Cardiac muscle cell (in vitro differentiated cells and primary cell): ENCODE results near the gene FOSL1. TPM values are rescaled to one million over a fixed set of nuclear protein-coding genes. Genes with fewer than 3 reads are reported as not detected.

Experiments
- DNase-seq, 2 donors: peaks; one replicate each; pipeline versions ENCODE4 v3.0.0 to v3.0.0-alpha.2; 2010 to 2017; ENCODE audit warnings: low read depth in 1 of 2, low spot score in 1 of 2
- H3K27ac ChIP-seq: fragments of 200-600 bp; sonication (generic); 2 replicates; pipeline ENCODE4 v1.5.1; 2016
- H3K27me3 ChIP-seq: fragments of 200-600 bp; sonication (generic); 2 replicates; pipeline ENCODE4 v1.6.0; 2016; ENCODE audit warnings: control low read depth
- H3K36me3 ChIP-seq: fragments of 200-600 bp; sonication (generic); 2 replicates; pipeline ENCODE4 v1.5.1; 2016; ENCODE audit warnings: control low read depth
- H3K4me1 ChIP-seq: fragments of 200-600 bp; sonication (generic); 2 replicates; pipeline ENCODE4 v1.8.1; 2017; ENCODE audit warnings: low read depth, mild to moderate bottlenecking, mixed run types
- H3K4me3 ChIP-seq: fragments of 200-600 bp; sonication (generic); 2 replicates; pipeline ENCODE4 v1.5.1; 2016; ENCODE audit warnings: mild to moderate bottlenecking
- H3K9me3 ChIP-seq: fragments of 200-600 bp; sonication (generic); 2 replicates; pipeline ENCODE4 v1.5.1; 2017; ENCODE audit warnings: low read depth, mild to moderate bottlenecking, control low read depth
- polyA plus RNA-seq: library from polyadenylated mRNA; unstranded; fragments of >200 nt; fragmentation: Nextera tagmentation; extraction: Ambion mirVana; gene quantifications from 2 replicates; pipeline ENCODE4 v1.2.1, GENCODE V29; 2016
- total RNA-seq: library from RNA; depleted of rRNA; stranded (reverse); fragments of >200 nt; gene quantifications from 2 replicates; pipeline ENCODE4 v1.2.3, GENCODE V29; 2016
- TF ChIP-seq, protein P1 (sequence below): IDR thresholded peaks from 2 replicates; pipeline ENCODE4 v1.5.1; 2012; ENCODE audit warnings: low read depth, mild to moderate bottlenecking, low read length

Gene FOSL1
- total and polyA plus RNA-seq, 2 experiments from 2014 or later, result 0.21 to 0.60 TPM

DNA sequence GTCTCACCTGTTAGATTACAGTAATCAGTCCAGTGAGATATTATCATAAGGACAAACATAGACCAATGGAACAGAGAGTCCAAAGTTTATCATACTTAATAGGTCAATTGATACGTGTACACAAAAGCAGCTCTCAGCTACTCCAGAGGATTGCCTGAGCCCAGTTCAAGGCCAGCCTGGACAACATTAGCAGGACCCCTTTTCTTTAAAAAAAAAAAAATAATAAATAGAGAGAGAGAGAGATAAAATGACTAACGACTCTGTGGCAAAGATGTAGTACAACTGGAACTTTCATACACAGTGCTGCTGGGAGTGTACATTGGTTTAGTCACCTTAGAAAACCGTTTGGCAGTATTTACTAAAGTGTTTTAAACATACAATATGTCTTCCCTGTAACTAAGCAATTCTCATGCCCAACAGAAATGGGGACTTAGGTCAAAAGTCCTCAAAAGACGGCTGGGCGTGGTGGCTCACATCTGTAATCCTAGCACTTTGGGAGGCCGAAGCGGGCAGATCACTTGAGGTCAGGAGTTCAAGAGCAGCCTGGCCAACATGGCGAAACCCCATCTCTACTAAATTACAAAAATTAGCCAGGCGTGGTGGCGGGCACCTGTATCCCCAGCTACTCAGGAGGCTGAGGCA is 55.8 kb downstream of the FOSL1 start:
- no peaks in the 10 kb centered on the region for H3K27me3 ChIP-seq
- no peaks in the 10 kb centered on the region for H3K4me1 ChIP-seq
- DNase-seq, result no peak
- no peak overlapping the region for H3K4me3 ChIP-seq
- H3K9me3 ChIP-seq, result no peaks in the 10 kb centered on the region
- TF ChIP-seq, protein P1, sequence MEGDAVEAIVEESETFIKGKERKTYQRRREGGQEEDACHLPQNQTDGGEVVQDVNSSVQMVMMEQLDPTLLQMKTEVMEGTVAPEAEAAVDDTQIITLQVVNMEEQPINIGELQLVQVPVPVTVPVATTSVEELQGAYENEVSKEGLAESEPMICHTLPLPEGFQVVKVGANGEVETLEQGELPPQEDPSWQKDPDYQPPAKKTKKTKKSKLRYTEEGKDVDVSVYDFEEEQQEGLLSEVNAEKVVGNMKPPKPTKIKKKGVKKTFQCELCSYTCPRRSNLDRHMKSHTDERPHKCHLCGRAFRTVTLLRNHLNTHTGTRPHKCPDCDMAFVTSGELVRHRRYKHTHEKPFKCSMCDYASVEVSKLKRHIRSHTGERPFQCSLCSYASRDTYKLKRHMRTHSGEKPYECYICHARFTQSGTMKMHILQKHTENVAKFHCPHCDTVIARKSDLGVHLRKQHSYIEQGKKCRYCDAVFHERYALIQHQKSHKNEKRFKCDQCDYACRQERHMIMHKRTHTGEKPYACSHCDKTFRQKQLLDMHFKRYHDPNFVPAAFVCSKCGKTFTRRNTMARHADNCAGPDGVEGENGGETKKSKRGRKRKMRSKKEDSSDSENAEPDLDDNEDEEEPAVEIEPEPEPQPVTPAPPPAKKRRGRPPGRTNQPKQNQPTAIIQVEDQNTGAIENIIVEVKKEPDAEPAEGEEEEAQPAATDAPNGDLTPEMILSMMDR, result no peak
- no peaks in the 10 kb centered on the region for H3K36me3 ChIP-seq
- no peak overlapping the region for H3K27ac ChIP-seq

DNA sequence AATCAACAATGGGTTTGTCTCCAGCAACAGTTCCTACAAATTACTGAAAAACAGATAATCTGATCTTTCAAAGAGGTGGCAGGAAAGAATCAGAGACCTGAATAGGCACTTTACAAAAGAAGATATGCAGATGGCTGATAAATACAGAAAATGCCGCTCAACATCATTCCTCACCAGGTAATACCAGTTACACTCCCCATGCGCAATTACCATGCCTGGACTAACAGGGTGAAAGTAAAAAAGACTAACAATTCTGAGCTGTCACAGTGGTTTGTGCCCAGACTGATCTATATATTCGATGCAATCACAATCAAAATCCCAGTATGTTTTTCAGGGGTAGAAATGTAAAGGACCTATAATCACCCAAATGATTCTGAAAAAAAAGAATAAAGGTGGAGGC is 56.4 kb downstream of the FOSL1 start:
- Histone ChIP-seq H3K4me3 (no peak overlapping the region), H3K9me3 (no peaks in the 10 kb centered on the region), H3K36me3 (no peaks in the 10 kb centered on the region), H3K27me3 (no peaks in the 10 kb centered on the region), H3K4me1 (no peaks in the 10 kb centered on the region), H3K27ac (no peak overlapping the region)
- TF ChIP-seq, protein P1, result no peak
- DNase-seq, result no peak

DNA sequence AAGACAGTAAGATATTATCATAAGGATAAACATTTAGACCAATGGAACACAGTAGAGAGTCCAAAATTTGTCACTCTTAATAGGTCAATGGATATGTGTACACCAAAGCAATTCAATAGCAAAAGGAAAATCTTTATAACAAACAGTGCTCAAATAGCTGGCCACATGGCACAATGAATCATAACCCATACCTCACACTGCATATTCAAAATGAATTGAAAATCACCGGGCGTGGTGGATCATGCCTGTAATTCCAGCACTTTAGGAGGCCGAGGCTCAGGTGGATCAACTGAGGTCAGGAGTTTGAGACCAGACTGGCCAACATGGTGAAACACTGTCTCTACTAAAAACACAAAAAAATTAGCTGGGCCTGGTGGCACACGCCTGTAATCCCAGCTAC is 58.0 kb downstream of the FOSL1 start:
- no peaks in the 10 kb centered on the region for H3K36me3 ChIP-seq
- no peaks in the 10 kb centered on the region for H3K4me1 ChIP-seq
- no peak overlapping the region for H3K27ac ChIP-seq
- TF ChIP-seq, protein P1, result no peak
- H3K27me3 ChIP-seq, result no peaks in the 10 kb centered on the region
- no peaks in the 10 kb centered on the region for H3K9me3 ChIP-seq
- no peak overlapping the region for H3K4me3 ChIP-seq
- no peak for DNase-seq

Other genes with a start within 250 kb of the FOSL1 start
- 39.8 and 51.9 TPM in 2 replicates for gene RELA, start 237.5 kb downstream of the FOSL1 start, total RNA-seq
- 46.2 and 46.5 TPM in 2 replicates for gene RELA, start 237.5 kb downstream of the FOSL1 start, polyA plus RNA-seq
- 51.2 and 51.4 TPM in 2 replicates for gene KAT5, start 188.1 kb downstream of the FOSL1 start, total RNA-seq
- 37.7 and 63.7 TPM in 2 replicates for gene KAT5, start 188.1 kb downstream of the FOSL1 start, polyA plus RNA-seq
- 83.7 and 108 TPM in 2 replicates for gene RNASEH2C, start 179.6 kb downstream of the FOSL1 start, total RNA-seq
- gene RNASEH2C, start 179.6 kb downstream of the FOSL1 start, polyA plus RNA-seq, result 71.5 and 84.4 TPM in 2 replicates
- gene AP5B1, start 119.4 kb downstream of the FOSL1 start, total RNA-seq, result 18.1 and 24.3 TPM in 2 replicates
- gene AP5B1, start 119.4 kb downstream of the FOSL1 start, polyA plus RNA-seq, result 13.6 and 18.0 TPM in 2 replicates
- gene OVOL1, start 113.3 kb downstream of the FOSL1 start, total RNA-seq, result 0.15 and 0.60 TPM in 2 replicates
- gene OVOL1, start 113.3 kb downstream of the FOSL1 start, polyA plus RNA-seq, result 0.35 TPM in 1 of 2 replicates, not detected in the other
- gene SNX32, start 66.4 kb downstream of the FOSL1 start, total RNA-seq, result 5.9 and 6.0 TPM in 2 replicates
- gene SNX32, start 66.4 kb downstream of the FOSL1 start, polyA plus RNA-seq, result 13.2 and 21.4 TPM in 2 replicates
- gene CFL1, start 42.2 kb downstream of the FOSL1 start, total RNA-seq, result 974 and 1,709 TPM in 2 replicates
- 1,641 and 2,660 TPM in 2 replicates for gene CFL1, start 42.2 kb downstream of the FOSL1 start, polyA plus RNA-seq
- gene MUS81, start 40.0 kb downstream of the FOSL1 start, total RNA-seq, result 74.3 and 88.9 TPM in 2 replicates
- gene MUS81, start 40.0 kb downstream of the FOSL1 start, polyA plus RNA-seq, result 80.3 and 82.7 TPM in 2 replicates
- gene EFEMP2, start 27.6 kb downstream of the FOSL1 start, total RNA-seq, result 138 and 161 TPM in 2 replicates
- gene EFEMP2, start 27.6 kb downstream of the FOSL1 start, polyA plus RNA-seq, result 216 and 267 TPM in 2 replicates
- gene CTSW, start 20.6 kb downstream of the FOSL1 start, total RNA-seq, result not detected in 2 replicates
- gene CTSW, start 20.6 kb downstream of the FOSL1 start, polyA plus RNA-seq, result 0.60 TPM in 1 of 2 replicates, not detected in the other
- 140 and 220 TPM in 2 replicates for gene FIBP, start 11.9 kb downstream of the FOSL1 start, total RNA-seq
- 143 and 199 TPM in 2 replicates for gene FIBP, start 11.9 kb downstream of the FOSL1 start, polyA plus RNA-seq
- 67.3 and 80.2 TPM in 2 replicates for gene CCDC85B, start 9.7 kb downstream of the FOSL1 start, total RNA-seq
- 83.4 and 96.5 TPM in 2 replicates for gene CCDC85B, start 9.7 kb downstream of the FOSL1 start, polyA plus RNA-seq
- gene C11orf68, start 18.7 kb upstream of the FOSL1 start, total RNA-seq, result 34.7 and 39.5 TPM in 2 replicates
- 73.1 and 86.5 TPM in 2 replicates for gene C11orf68, start 18.7 kb upstream of the FOSL1 start, polyA plus RNA-seq
- gene DRAP1, start 19.0 kb upstream of the FOSL1 start, total RNA-seq, result 257 and 264 TPM in 2 replicates
- 230 and 288 TPM in 2 replicates for gene DRAP1, start 19.0 kb upstream of the FOSL1 start, polyA plus RNA-seq
- gene TSGA10IP, start 45.1 kb upstream of the FOSL1 start, total RNA-seq, result 1.0 TPM in 1 of 2 replicates, not detected in the other
- 0.25 and 1.1 TPM in 2 replicates for gene TSGA10IP, start 45.1 kb upstream of the FOSL1 start, polyA plus RNA-seq
- 55.7 and 74.7 TPM in 2 replicates for gene SART1, start 61.3 kb upstream of the FOSL1 start, total RNA-seq
- 51.6 and 59.4 TPM in 2 replicates for gene SART1, start 61.3 kb upstream of the FOSL1 start, polyA plus RNA-seq
- 28.6 and 36.8 TPM in 2 replicates for gene EIF1AD, start 101.8 kb upstream of the FOSL1 start, total RNA-seq
- 24.6 and 30.8 TPM in 2 replicates for gene EIF1AD, start 101.8 kb upstream of the FOSL1 start, polyA plus RNA-seq
- 72.2 and 77.0 TPM in 2 replicates for gene BANF1, start 102.1 kb upstream of the FOSL1 start, total RNA-seq
- 441 and 496 TPM in 2 replicates for gene BANF1, start 102.1 kb upstream of the FOSL1 start, polyA plus RNA-seq
- gene CST6, start 111.6 kb upstream of the FOSL1 start, total RNA-seq, result not detected in 2 replicates
- not detected in 2 replicates for gene CST6, start 111.6 kb upstream of the FOSL1 start, polyA plus RNA-seq
- gene CATSPER1, start 126.1 kb upstream of the FOSL1 start, total RNA-seq, result not detected in 2 replicates
- gene CATSPER1, start 126.1 kb upstream of the FOSL1 start, polyA plus RNA-seq, result not detected in 2 replicates
- gene GAL3ST3, start 148.8 kb upstream of the FOSL1 start, total RNA-seq, result 25.5 and 38.6 TPM in 2 replicates
- gene GAL3ST3, start 148.8 kb upstream of the FOSL1 start, polyA plus RNA-seq, result 14.8 and 22.3 TPM in 2 replicates
- 196 and 210 TPM in 2 replicates for gene SF3B2, start 152.0 kb upstream of the FOSL1 start, total RNA-seq
- gene SF3B2, start 152.0 kb upstream of the FOSL1 start, polyA plus RNA-seq, result 184 and 189 TPM in 2 replicates
- 62.1 and 62.6 TPM in 2 replicates for gene PACS1, start 169.9 kb upstream of the FOSL1 start, total RNA-seq
- 61.6 and 97.8 TPM in 2 replicates for gene PACS1, start 169.9 kb upstream of the FOSL1 start, polyA plus RNA-seq